Measurements from ENCODE around the gene IL18RAP. TPM values are rescaled to one million over a fixed set of nuclear protein-coding genes. Genes with fewer than 3 reads are reported as not detected.

IL18RAP gene
- total RNA-seq, 1 donor from 2014 or later, result not detected

- Mint-ChIP-seq H3K9me3 (ENCODE audit: unreplicated experiment) (no peaks in the 10 kb centered on the region), H3K36me3 (ENCODE audit: low read depth, unreplicated experiment) (no peaks in the 10 kb centered on the region), H3K4me3 (ENCODE audit: unreplicated experiment) (no peak overlapping the region), H3K4me1 (ENCODE audit: unreplicated experiment) (peaks cover 6% of the 10 kb centered on the region), H3K27ac (ENCODE audit: unreplicated experiment) (no peak overlapping the region), H3K27me3 (ENCODE audit: unreplicated experiment) (no peaks in the 10 kb centered on the region)
- TF ChIP-seq, protein P1, sequence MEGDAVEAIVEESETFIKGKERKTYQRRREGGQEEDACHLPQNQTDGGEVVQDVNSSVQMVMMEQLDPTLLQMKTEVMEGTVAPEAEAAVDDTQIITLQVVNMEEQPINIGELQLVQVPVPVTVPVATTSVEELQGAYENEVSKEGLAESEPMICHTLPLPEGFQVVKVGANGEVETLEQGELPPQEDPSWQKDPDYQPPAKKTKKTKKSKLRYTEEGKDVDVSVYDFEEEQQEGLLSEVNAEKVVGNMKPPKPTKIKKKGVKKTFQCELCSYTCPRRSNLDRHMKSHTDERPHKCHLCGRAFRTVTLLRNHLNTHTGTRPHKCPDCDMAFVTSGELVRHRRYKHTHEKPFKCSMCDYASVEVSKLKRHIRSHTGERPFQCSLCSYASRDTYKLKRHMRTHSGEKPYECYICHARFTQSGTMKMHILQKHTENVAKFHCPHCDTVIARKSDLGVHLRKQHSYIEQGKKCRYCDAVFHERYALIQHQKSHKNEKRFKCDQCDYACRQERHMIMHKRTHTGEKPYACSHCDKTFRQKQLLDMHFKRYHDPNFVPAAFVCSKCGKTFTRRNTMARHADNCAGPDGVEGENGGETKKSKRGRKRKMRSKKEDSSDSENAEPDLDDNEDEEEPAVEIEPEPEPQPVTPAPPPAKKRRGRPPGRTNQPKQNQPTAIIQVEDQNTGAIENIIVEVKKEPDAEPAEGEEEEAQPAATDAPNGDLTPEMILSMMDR (IDR thresholded peaks at IDR 0.05; ENCODE audit: unreplicated experiment), result no peak
- no peak for DNase-seq (ENCODE audit: low spot score)
Observed at GRCh38 chr2:102434655-102435381, 11.9 kb downstream of the IL18RAP start.

DNA sequence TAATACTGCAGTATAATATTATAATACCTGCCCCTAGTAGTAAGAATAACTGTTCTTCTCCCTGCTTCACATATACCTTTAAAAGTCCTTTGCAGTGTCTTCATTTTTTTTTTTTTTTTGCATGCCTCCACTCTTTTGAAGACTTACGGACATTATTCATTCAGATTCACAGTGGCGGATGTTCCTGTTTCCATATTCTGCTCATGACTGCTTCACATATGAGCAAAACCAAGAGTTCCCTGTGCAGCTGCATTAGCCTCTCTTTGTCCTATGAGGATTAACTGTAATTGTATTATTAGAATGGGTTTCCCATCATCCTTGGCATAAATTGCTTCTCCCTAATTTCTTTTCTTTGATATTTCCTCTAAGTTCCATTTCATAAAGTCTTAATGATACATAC is 12.8 kb downstream of the IL18RAP start:
- Mint-ChIP-seq H3K27ac (ENCODE audit: unreplicated experiment) (no peak overlapping the region), H3K27me3 (ENCODE audit: unreplicated experiment) (no peaks in the 10 kb centered on the region), H3K9me3 (ENCODE audit: unreplicated experiment) (no peaks in the 10 kb centered on the region), H3K36me3 (ENCODE audit: low read depth, unreplicated experiment) (no peaks in the 10 kb centered on the region), H3K4me1 (ENCODE audit: unreplicated experiment) (peaks cover 6% of the 10 kb centered on the region), H3K4me3 (ENCODE audit: unreplicated experiment) (no peak overlapping the region)
- TF ChIP-seq, protein P1 (IDR thresholded peaks at IDR 0.05; ENCODE audit: unreplicated experiment), result no peak
- DNase-seq (ENCODE audit: low spot score), result no peak

- TF ChIP-seq, protein P1 (IDR thresholded peaks at IDR 0.05; ENCODE audit: unreplicated experiment), result no peak
- H3K4me3 Mint-ChIP-seq (ENCODE audit: unreplicated experiment), result no peak overlapping the region
- H3K36me3 Mint-ChIP-seq (ENCODE audit: low read depth, unreplicated experiment), result no peaks in the 10 kb centered on the region
- H3K27ac Mint-ChIP-seq (ENCODE audit: unreplicated experiment), result peak overlapping the region; percentile 33
- peaks cover 6% of the 10 kb centered on the region for H3K4me1 Mint-ChIP-seq (ENCODE audit: unreplicated experiment)
- H3K9me3 Mint-ChIP-seq (ENCODE audit: unreplicated experiment), result no peaks in the 10 kb centered on the region
- peak; percentile 27 for DNase-seq (ENCODE audit: low spot score)
- H3K27me3 Mint-ChIP-seq (ENCODE audit: unreplicated experiment), result no peaks in the 10 kb centered on the region
Observed at GRCh38 chr2:102436323-102436722, 13.4 kb downstream of the IL18RAP start.

- TF ChIP-seq, protein P1 (IDR thresholded peaks at IDR 0.05; ENCODE audit: unreplicated experiment), result no peak
- Mint-ChIP-seq H3K9me3 (ENCODE audit: unreplicated experiment) (no peaks in the 10 kb centered on the region), H3K27me3 (ENCODE audit: unreplicated experiment) (no peaks in the 10 kb centered on the region), H3K4me1 (ENCODE audit: unreplicated experiment) (peaks cover 6% of the 10 kb centered on the region), H3K4me3 (ENCODE audit: unreplicated experiment) (no peak overlapping the region), H3K27ac (ENCODE audit: unreplicated experiment) (no peak overlapping the region), H3K36me3 (ENCODE audit: low read depth, unreplicated experiment) (no peaks in the 10 kb centered on the region)
- DNase-seq (ENCODE audit: low spot score), result no peak
Observed at GRCh38 chr2:102437122-102437521, 14.2 kb downstream of the IL18RAP start.

- no peaks in the 10 kb centered on the region for H3K36me3 Mint-ChIP-seq (ENCODE audit: low read depth, unreplicated experiment)
- H3K9me3 Mint-ChIP-seq (ENCODE audit: unreplicated experiment), result no peaks in the 10 kb centered on the region
- H3K4me3 Mint-ChIP-seq (ENCODE audit: unreplicated experiment), result no peak overlapping the region
- DNase-seq (ENCODE audit: low spot score), result no peak
- H3K27me3 Mint-ChIP-seq (ENCODE audit: unreplicated experiment), result no peaks in the 10 kb centered on the region
- peaks cover 6% of the 10 kb centered on the region for H3K4me1 Mint-ChIP-seq (ENCODE audit: unreplicated experiment)
- TF ChIP-seq, protein P1 (IDR thresholded peaks at IDR 0.05; ENCODE audit: unreplicated experiment), result no peak
- H3K27ac Mint-ChIP-seq (ENCODE audit: unreplicated experiment), result no peak overlapping the region
Observed at GRCh38 chr2:102438111-102438510, 15.2 kb downstream of the IL18RAP start.
